ENCODE data around the gene SKIL.
"Not testable (repeated sequence)": the region's sequence is repeated elsewhere in the genome, so short reads cannot be mapped to it uniquely, and the experiment has no call there.

Gene SKIL

GRCh38 chr3:170357176-170358041 is at the start of gene SKIL:
Gene SKIL (plus strand): TSS chr3:170357715. CDS start chr3:170360332, 2,617 bp downstream.
- H3K9me3 ChIP-seq (ENCODE audit: control insufficient read depth, insufficient read depth, low read length) = no peaks in the 10 kb centered on the region
- peaks cover 12% of the 10 kb centered on the region; the same call in 1 of the 2 replicates for H3K36me3 ChIP-seq (ENCODE audit: insufficient read depth, low read length)
- peaks cover 27% of the 10 kb centered on the region for H3K4me1 ChIP-seq (ENCODE audit: insufficient read depth, low read length)
- peak within 1 kb of the TSS; percentile 88 for H3K9ac ChIP-seq (ENCODE audit: low read depth, low read length)

- Histone ChIP-seq H3K4me1 (ENCODE audit: insufficient read depth, low read length) (peaks cover 8% of the 10 kb centered on the region), H3K9ac (ENCODE audit: low read depth, low read length) (no peak overlapping the region), H3K9me3 (ENCODE audit: control insufficient read depth, insufficient read depth, low read length) (no peaks in the 10 kb centered on the region), H3K36me3 (ENCODE audit: insufficient read depth, low read length) (no peaks in the 10 kb centered on the region)
Observed at GRCh38 chr3:170309046-170309445, 48.5 kb upstream of the SKIL start.

GRCh38 chr3:170317954-170318353 is 39.6 kb upstream of the SKIL start:
- no peaks in the 10 kb centered on the region for H3K9me3 ChIP-seq (ENCODE audit: control insufficient read depth, insufficient read depth, low read length)
- no peaks in the 10 kb centered on the region for H3K36me3 ChIP-seq (ENCODE audit: insufficient read depth, low read length)
- no peak overlapping the region for H3K9ac ChIP-seq (ENCODE audit: low read depth, low read length)
- H3K4me1 ChIP-seq (ENCODE audit: insufficient read depth, low read length) = peaks cover 15% of the 10 kb centered on the region

GRCh38 chr3:170320461-170321121 is 36.9 kb upstream of the SKIL start:
- no peak overlapping the region for H3K9ac ChIP-seq (ENCODE audit: low read depth, low read length)
- H3K9me3 ChIP-seq (ENCODE audit: control insufficient read depth, insufficient read depth, low read length) = no peaks in the 10 kb centered on the region
- H3K4me1 ChIP-seq (ENCODE audit: insufficient read depth, low read length) = peaks cover 24% of the 10 kb centered on the region
- no peaks in the 10 kb centered on the region for H3K36me3 ChIP-seq (ENCODE audit: insufficient read depth, low read length)

GRCh38 chr3:170321321-170322034 is 36.0 kb upstream of the SKIL start:
- H3K4me1 ChIP-seq (ENCODE audit: insufficient read depth, low read length) = peaks cover 24% of the 10 kb centered on the region
- no peak overlapping the region for H3K9ac ChIP-seq (ENCODE audit: low read depth, low read length)
- peaks cover under 1% of the 10 kb centered on the region; the same call in 1 of the 2 replicates for H3K9me3 ChIP-seq (ENCODE audit: control insufficient read depth, insufficient read depth, low read length)
- H3K36me3 ChIP-seq (ENCODE audit: insufficient read depth, low read length) = no peaks in the 10 kb centered on the region

- Histone ChIP-seq H3K9me3 (ENCODE audit: control insufficient read depth, insufficient read depth, low read length) (peaks cover 7% of the 10 kb centered on the region), H3K4me1 (ENCODE audit: insufficient read depth, low read length) (peaks cover 24% of the 10 kb centered on the region), H3K36me3 (ENCODE audit: insufficient read depth, low read length) (no peaks in the 10 kb centered on the region), H3K9ac (ENCODE audit: low read depth, low read length) (no peak overlapping the region)
Observed at GRCh38 chr3:170322566-170323269, 34.8 kb upstream of the SKIL start.

GRCh38 chr3:170323331-170323730 is 34.2 kb upstream of the SKIL start:
- no peaks in the 10 kb centered on the region for H3K36me3 ChIP-seq (ENCODE audit: insufficient read depth, low read length)
- peaks cover 24% of the 10 kb centered on the region for H3K4me1 ChIP-seq (ENCODE audit: insufficient read depth, low read length)
- no peak overlapping the region for H3K9ac ChIP-seq (ENCODE audit: low read depth, low read length)
- peaks cover 7% of the 10 kb centered on the region for H3K9me3 ChIP-seq (ENCODE audit: control insufficient read depth, insufficient read depth, low read length)

- H3K4me1 ChIP-seq (ENCODE audit: insufficient read depth, low read length) = peaks cover 24% of the 10 kb centered on the region
Observed at GRCh38 chr3:170324962-170325361, 32.6 kb upstream of the SKIL start.

GRCh38 chr3:170327040-170327808 is 30.3 kb upstream of the SKIL start:
- Histone ChIP-seq H3K36me3 (ENCODE audit: insufficient read depth, low read length) (no peaks in the 10 kb centered on the region), H3K9ac (ENCODE audit: low read depth, low read length) (no peak overlapping the region), H3K9me3 (ENCODE audit: control insufficient read depth, insufficient read depth, low read length) (peaks cover 7% of the 10 kb centered on the region), H3K4me1 (ENCODE audit: insufficient read depth, low read length) (peaks cover 16% of the 10 kb centered on the region)

More at GRCh38 chr3:170324962-170325361, 32.6 kb upstream of the SKIL start:
- H3K9ac ChIP-seq (ENCODE audit: low read depth, low read length) = no peak overlapping the region; the same call in 1 of the 2 replicates
- H3K36me3 ChIP-seq (ENCODE audit: insufficient read depth, low read length) = no peaks in the 10 kb centered on the region
- peaks cover 7% of the 10 kb centered on the region for H3K9me3 ChIP-seq (ENCODE audit: control insufficient read depth, insufficient read depth, low read length)

GRCh38 chr3:170327868-170328548 is 29.5 kb upstream of the SKIL start:
- not testable (repeated sequence) for H3K36me3 ChIP-seq (ENCODE audit: insufficient read depth, low read length); H3K4me1 ChIP-seq (ENCODE audit: insufficient read depth, low read length)

GRCh38 chr3:170330366-170330765 is 27.1 kb upstream of the SKIL start:
- Histone ChIP-seq H3K4me1 (ENCODE audit: insufficient read depth, low read length) (no peaks in the 10 kb centered on the region), H3K36me3 (ENCODE audit: insufficient read depth, low read length) (no peaks in the 10 kb centered on the region), H3K9ac (ENCODE audit: low read depth, low read length) (no peak overlapping the region), H3K9me3 (ENCODE audit: control insufficient read depth, insufficient read depth, low read length) (peaks cover 7% of the 10 kb centered on the region)

More at GRCh38 chr3:170327868-170328548, 29.5 kb upstream of the SKIL start:
- H3K9ac ChIP-seq (ENCODE audit: low read depth, low read length); H3K9me3 ChIP-seq (ENCODE audit: control insufficient read depth, insufficient read depth, low read length): not testable (repeated sequence)

GRCh38 chr3:170331143-170331542 is 26.4 kb upstream of the SKIL start:
- Histone ChIP-seq H3K9ac (ENCODE audit: low read depth, low read length) (no peak overlapping the region), H3K9me3 (ENCODE audit: control insufficient read depth, insufficient read depth, low read length) (peaks cover 7% of the 10 kb centered on the region), H3K4me1 (ENCODE audit: insufficient read depth, low read length) (no peaks in the 10 kb centered on the region), H3K36me3 (ENCODE audit: insufficient read depth, low read length) (no peaks in the 10 kb centered on the region)

- peaks cover 13% of the 10 kb centered on the region; the same call in 1 of the 2 replicates for H3K9me3 ChIP-seq (ENCODE audit: control insufficient read depth, insufficient read depth, low read length)
- H3K9ac ChIP-seq (ENCODE audit: low read depth, low read length) = no peak overlapping the region
- H3K4me1 ChIP-seq (ENCODE audit: insufficient read depth, low read length) = no peaks in the 10 kb centered on the region
- H3K36me3 ChIP-seq (ENCODE audit: insufficient read depth, low read length) = no peaks in the 10 kb centered on the region
Observed at GRCh38 chr3:170337420-170337819, 20.1 kb upstream of the SKIL start.
